ENCODE results near the gene CAMKV.

GRCh38 chr3:49880581-49881315 lies 11.0 kb upstream of the CAMKV start:
- TF ChIP-seq NFIC (IDR thresholded peaks at IDR 0.05) (no peak), ZBTB7A (IDR thresholded peaks at IDR 0.05; ENCODE audit: low read depth) (no peak), CEBPB (IDR thresholded peaks at IDR 0.05) (no peak), REST (IDR thresholded peaks at IDR 0.05; ENCODE audit: low read depth) (no peak), MAX (IDR thresholded peaks at IDR 0.05) (no peak), YY1 (IDR thresholded peaks at IDR 0.05; ENCODE audit: low read depth) (no peak), CREB1 (IDR thresholded peaks at IDR 0.05; ENCODE audit: low read depth) (no peak), TAF1 (IDR thresholded peaks at IDR 0.05; ENCODE audit: low read depth) (no peak), FOXM1 (IDR thresholded peaks at IDR 0.05; ENCODE audit: borderline replicate concordance, low read depth) (no peak), EGR1 (IDR thresholded peaks at IDR 0.05) (no peak), EP300 (IDR thresholded peaks at IDR 0.05; ENCODE audit: borderline replicate concordance) (no peak), TEAD4 (IDR thresholded peaks at IDR 0.05) (no peak), USF1 (IDR thresholded peaks at IDR 0.05) (no peak), RAD21 (IDR thresholded peaks at IDR 0.05; ENCODE audit: low read depth) (no peak)
